Measurements from ENCODE around the gene CELF4.

Gene CELF4

GRCh38 chr18:37258131-37258530, 307.5 kb downstream of the CELF4 start:
- DNase-seq (ENCODE audit: low read depth), result no peak
- TF ChIP-seq CTCF (IDR thresholded peaks at IDR 0.05; ENCODE audit: low read depth, low read length, missing control alignments), result no peak
- no peak overlapping the region for H3K4me3 ChIP-seq (ENCODE audit: low read depth, low read length)

- DNase-seq (ENCODE audit: low read depth), result no peak
- TF ChIP-seq CTCF (IDR thresholded peaks at IDR 0.05; ENCODE audit: low read depth, low read length, missing control alignments), result no peak
- H3K4me3 ChIP-seq (ENCODE audit: low read depth, low read length), result no peak overlapping the region
Observed at GRCh38 chr18:37254973-37255372, 310.6 kb downstream of the CELF4 start.

GRCh38 chr18:37254236-37254754, 311.3 kb downstream of the CELF4 start:
- TF ChIP-seq CTCF (IDR thresholded peaks at IDR 0.05; ENCODE audit: low read depth, low read length, missing control alignments), result no peak
- no peak for DNase-seq (ENCODE audit: low read depth)
- no peak overlapping the region; the same call in 1 of the 2 replicates for H3K4me3 ChIP-seq (ENCODE audit: low read depth, low read length)

GRCh38 chr18:37253394-37254235, 312.0 kb downstream of the CELF4 start:
- no peak overlapping the region; the same call in 1 of the 2 replicates for H3K4me3 ChIP-seq (ENCODE audit: low read depth, low read length)
- TF ChIP-seq CTCF (IDR thresholded peaks at IDR 0.05; ENCODE audit: low read depth, low read length, missing control alignments), result no peak
- no peak for DNase-seq (ENCODE audit: low read depth)

GRCh38 chr18:37252854-37253393, 312.7 kb downstream of the CELF4 start:
- no peak for TF ChIP-seq CTCF (IDR thresholded peaks at IDR 0.05; ENCODE audit: low read depth, low read length, missing control alignments)
- H3K4me3 ChIP-seq (ENCODE audit: low read depth, low read length), result no peak overlapping the region
- no peak for DNase-seq (ENCODE audit: low read depth)

GRCh38 chr18:37252342-37252741, 313.3 kb downstream of the CELF4 start:
- H3K4me3 ChIP-seq (ENCODE audit: low read depth, low read length), result no peak overlapping the region
- no peak for TF ChIP-seq CTCF (IDR thresholded peaks at IDR 0.05; ENCODE audit: low read depth, low read length, missing control alignments)
- no peak for DNase-seq (ENCODE audit: low read depth)

Measured in GM12864 (cell line).